ENCODE results near the gene PRIM2.
"Not testable (repeated sequence)": the region's sequence is repeated elsewhere in the genome, so short reads cannot be mapped to it uniquely, and the experiment has no call there.

DNA sequence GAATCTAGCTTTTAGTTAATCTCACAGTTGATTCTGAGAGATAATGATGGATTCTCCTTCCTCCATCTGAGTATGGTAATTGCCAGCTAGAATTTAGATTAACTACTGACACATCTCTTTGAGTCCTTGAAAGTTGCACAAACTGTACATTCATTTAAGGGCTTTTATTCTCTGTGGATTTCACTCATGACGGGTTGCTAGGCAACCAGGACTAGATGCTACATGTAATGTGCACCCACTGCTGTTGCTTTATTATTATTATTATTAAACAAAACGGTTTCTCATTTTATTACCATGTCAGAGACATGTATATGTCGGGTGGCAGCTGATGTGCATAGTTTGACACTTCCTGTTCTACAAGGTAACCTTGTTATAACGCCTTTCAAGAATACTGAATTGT is 193.0 kb downstream of the PRIM2 start:
- not testable (repeated sequence) for TF ChIP-seq RNF2 (IDR thresholded peaks at IDR 0.05; ENCODE audit: borderline replicate concordance, low read depth, low read length, missing control alignments, poor library complexity, severe bottlenecking); TAF7 (optimal IDR thresholded peaks at IDR 0.05; ENCODE audit: borderline replicate concordance, low read depth, low read length)

Measured in H1 (cell line).